Upper lobe of right lung (tissue), 1 donor: ENCODE data around the gene EYS. TPM values are rescaled to one million over a fixed set of nuclear protein-coding genes. Genes with fewer than 3 reads are reported as not detected.
A peak's percentile ranks its signal among the peaks of the same experiment; 100 is the strongest.
"Not testable (repeated sequence)": the region's sequence is repeated elsewhere in the genome, so short reads cannot be mapped to it uniquely, and the experiment has no call there.

Experiments used
- ATAC-seq: fragments of 200-7000 bp; cut with Tn5 transposase; one replicate; pipeline ENCODE4 v1.9.1; 2020; ENCODE audit warnings: mild to moderate bottlenecking, moderate library complexity
- DNase-seq: peaks from one replicate; pipeline ENCODE4 v3.0.0-alpha.2; 2020
- H3K27ac ChIP-seq: fragments of 200-600 bp; one replicate; pipeline ENCODE4 v1.8.0; 2022
- H3K27me3 ChIP-seq: fragments of 200-600 bp; one replicate; pipeline ENCODE4 v1.8.0; 2022; ENCODE audit warnings: mild to moderate bottlenecking
- H3K36me3 ChIP-seq: fragments of 200-600 bp; one replicate; pipeline ENCODE4 v1.8.0; 2022
- H3K4me1 ChIP-seq: fragments of 200-600 bp; one replicate; pipeline ENCODE4 v1.8.0; 2022
- H3K4me3 ChIP-seq: fragments of 200-600 bp; one replicate; pipeline ENCODE4 v1.8.0; 2022; ENCODE audit warnings: mild to moderate bottlenecking
- H3K9me3 ChIP-seq: fragments of 200-600 bp; one replicate; pipeline ENCODE4 v1.8.0; 2022
- CTCF ChIP-seq: fragments of 200-600 bp; IDR thresholded peaks from one replicate; pipeline ENCODE4 v1.8.0; 2022; ENCODE audit warnings: antibody characterized with exemption
- intact Hi-C: fragments of 100-400 bp; cut with DNase I; formaldehyde crosslinking; loops from one replicate; pipeline ENCODE4 v1.11.0; 2022
- total RNA-seq: library from RNA; stranded (reverse); fragmentation: NEBNext Ultra II Directional; extraction: Animal tissue kit (Norgen Biotek cat#: 25700); gene quantifications from one replicate; pipeline ENCODE4 v1.2.1, GENCODE V29; 2021
- donor health status: DM: no; HTN: yes; CAD: no; lungs with severe emphysema.

The EYS gene
- total RNA-seq, 1 donor from 2014 or later = not detected

GRCh38 chr6:65410309-65410708, 296.7 kb downstream of the EYS start:
- H3K36me3 ChIP-seq = no peaks in the 10 kb centered on the region
- intact Hi-C loops = no loop called here

DNA sequence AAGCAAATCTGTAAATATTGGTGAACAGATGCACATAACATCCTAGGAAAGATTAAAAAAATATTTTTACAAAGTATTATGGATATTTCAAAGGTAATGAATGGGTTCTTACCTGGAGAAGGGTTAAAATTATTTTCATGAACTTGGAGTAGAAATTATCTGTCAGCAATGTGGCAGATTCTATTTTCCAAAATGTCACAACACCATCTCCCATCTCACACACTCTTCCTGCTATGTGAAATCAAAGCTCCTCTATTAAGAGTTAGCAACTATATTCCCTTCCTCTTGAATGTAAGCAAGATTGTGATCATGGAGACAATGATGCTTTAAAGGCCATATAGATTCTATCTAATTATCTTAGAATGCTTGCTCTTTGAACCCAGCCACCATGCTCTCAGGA, 304.5 kb downstream of the EYS start:
- ATAC-seq (no peak), DNase-seq (no peak)
- Histone ChIP-seq H3K4me1 (no peaks in the 10 kb centered on the region), H3K27me3 (no peaks in the 10 kb centered on the region), H3K9me3 (no peaks in the 10 kb centered on the region), H3K4me3 (no peak overlapping the region), H3K36me3 (no peaks in the 10 kb centered on the region), H3K27ac (no peak overlapping the region)
- intact Hi-C loops = no loop called here
- TF ChIP-seq CTCF = no peak

More at GRCh38 chr6:65410309-65410708, 296.7 kb downstream of the EYS start:
- ATAC-seq (no peak), DNase-seq (no peak)
- no peak for TF ChIP-seq CTCF
- Histone ChIP-seq H3K27ac (no peak overlapping the region), H3K9me3 (no peaks in the 10 kb centered on the region), H3K4me1 (no peaks in the 10 kb centered on the region), H3K4me3 (no peak overlapping the region), H3K27me3 (no peaks in the 10 kb centered on the region)

- TF ChIP-seq CTCF = no peak
- no peaks in the 10 kb centered on the region for H3K36me3 ChIP-seq
- no peak overlapping the region for H3K27ac ChIP-seq
Measured at GRCh38 chr6:65399355-65400084, 307.5 kb downstream of the EYS start.

DNA sequence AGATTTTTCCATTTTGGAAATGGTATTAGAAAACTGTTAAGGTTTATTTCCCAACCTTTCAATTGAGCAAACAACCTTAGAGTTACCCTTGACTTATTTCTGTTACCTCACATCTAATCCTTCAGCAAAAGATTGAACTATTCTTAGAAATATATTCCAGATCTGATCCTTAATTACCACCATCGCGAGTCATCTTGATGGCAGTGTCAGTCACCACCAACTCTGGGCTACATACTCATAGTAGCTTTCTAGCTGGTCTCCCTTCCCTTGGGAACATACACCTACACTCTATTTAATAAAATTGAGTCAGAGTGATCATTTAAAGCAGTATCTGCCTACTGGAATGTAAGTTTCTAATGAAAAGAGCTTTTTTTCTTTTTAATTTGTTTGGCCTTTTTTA, 308.2 kb downstream of the EYS start:
- H3K27ac ChIP-seq = no peak overlapping the region
- no peak for ATAC-seq
- intact Hi-C loops = no loop called here
- H3K9me3 ChIP-seq = no peaks in the 10 kb centered on the region
- DNase-seq = no peak
- H3K27me3 ChIP-seq = no peaks in the 10 kb centered on the region
- H3K4me1 ChIP-seq = no peaks in the 10 kb centered on the region
- H3K36me3 ChIP-seq = no peaks in the 10 kb centered on the region
- H3K4me3 ChIP-seq = no peak overlapping the region
- TF ChIP-seq CTCF = no peak

More at GRCh38 chr6:65399355-65400084, 307.5 kb downstream of the EYS start:
- ATAC-seq = no peak
- H3K27me3 ChIP-seq = no peaks in the 10 kb centered on the region
- no peak overlapping the region for H3K4me3 ChIP-seq
- H3K9me3 ChIP-seq = no peaks in the 10 kb centered on the region
- intact Hi-C loops = no loop called here
- no peaks in the 10 kb centered on the region for H3K4me1 ChIP-seq
- DNase-seq = no peak

GRCh38 chr6:65350530-65350929, 356.5 kb downstream of the EYS start:
- DNase-seq (no peak), ATAC-seq (no peak)
- Histone ChIP-seq H3K27ac (no peak overlapping the region), H3K27me3 (no peaks in the 10 kb centered on the region), H3K36me3 (no peaks in the 10 kb centered on the region), H3K4me1 (no peaks in the 10 kb centered on the region), H3K4me3 (no peak overlapping the region), H3K9me3 (no peaks in the 10 kb centered on the region)
- no peak for TF ChIP-seq CTCF
- intact Hi-C loops = no loop called here

DNA sequence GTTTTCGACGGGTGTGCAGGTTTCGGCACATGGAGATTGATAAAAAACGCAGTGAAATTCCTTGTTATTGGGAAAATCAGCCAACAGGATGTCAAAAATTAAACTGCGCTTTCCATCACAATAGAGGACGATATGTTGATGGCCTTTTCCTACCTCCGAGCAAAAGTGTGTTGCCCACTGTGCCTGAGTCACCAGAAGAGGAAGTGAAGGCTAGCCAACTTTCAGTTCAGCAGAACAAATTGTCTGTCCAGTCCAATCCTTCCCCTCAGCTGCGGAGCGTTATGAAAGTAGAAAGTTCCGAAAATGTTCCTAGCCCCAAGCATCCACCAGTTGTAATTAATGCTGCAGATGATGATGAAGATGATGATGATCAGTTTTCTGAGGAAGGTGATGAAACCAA, 404.4 kb downstream of the EYS start:
- DNase-seq, H3K27me3 ChIP-seq, H3K27ac ChIP-seq, H3K36me3 ChIP-seq, intact Hi-C loops, H3K4me3 ChIP-seq, H3K4me1 ChIP-seq, H3K9me3 ChIP-seq: not testable (repeated sequence)
- ATAC-seq = peak; percentile 76
